K562 (cell line): ENCODE measurements around the gene ARHGEF4.

Source experiments
- JUN ChIP-seq, 2 experiments: sonication (generic) in 1 of 2; formaldehyde crosslinking in 1 of 2; IDR thresholded peaks; 2 replicates each; pipeline versions ENCODE4 v1.6.1 to v1.8.0; 2012 to 2022; ENCODE audit warnings: borderline replicate concordance in 2 of 2, mild to moderate bottlenecking in 2 of 2, improper control_type of control experiment in 1 of 2, low read depth in 1 of 2, low read length in 1 of 2, missing genetic modification reagents in 1 of 2
- MAFF ChIP-seq: IDR thresholded peaks from 2 replicates; pipeline ENCODE4 v1.6.1; 2012; ENCODE audit warnings: low read length, improper control_type of control experiment
- MECOM ChIP-seq: fragments of 250-450 bp; sonication (Bioruptor Pico); IDR thresholded peaks from 2 replicates; pipeline ENCODE4 v1.8.0; 2022; ENCODE audit warnings: inconsistent platforms
- SIN3A ChIP-seq, 2 experiments: fragments of 150-350 bp in 1 of 2; IDR thresholded peaks; 2 replicates each; pipeline ENCODE4 v1.6.1; 2011 to 2016; ENCODE audit warnings: borderline replicate concordance in 2 of 2, low read depth in 2 of 2, low read length in 2 of 2, mild to moderate bottlenecking in 2 of 2, moderate library complexity in 2 of 2; ENCODE audit not compliant: control insufficient read depth in 1 of 2
- SMC3 ChIP-seq: conservative IDR thresholded peaks from 2 replicates; pipeline ENCODE4 v1.6.1; 2011; ENCODE audit warnings: low read depth, low read length, improper control_type of control experiment; ENCODE audit not compliant: insufficient read depth
- SOX6 ChIP-seq: fragments of 450-650 bp; IDR thresholded peaks from 2 replicates; pipeline ENCODE4 v1.6.1; 2014; ENCODE audit warnings: mild to moderate bottlenecking
- ZFX ChIP-seq: sonication (generic); formaldehyde crosslinking; IDR thresholded peaks from 2 replicates; pipeline ENCODE4 v1.8.0; 2022; ENCODE audit warnings: mild to moderate bottlenecking, missing genetic modification reagents, moderate library complexity

DNA sequence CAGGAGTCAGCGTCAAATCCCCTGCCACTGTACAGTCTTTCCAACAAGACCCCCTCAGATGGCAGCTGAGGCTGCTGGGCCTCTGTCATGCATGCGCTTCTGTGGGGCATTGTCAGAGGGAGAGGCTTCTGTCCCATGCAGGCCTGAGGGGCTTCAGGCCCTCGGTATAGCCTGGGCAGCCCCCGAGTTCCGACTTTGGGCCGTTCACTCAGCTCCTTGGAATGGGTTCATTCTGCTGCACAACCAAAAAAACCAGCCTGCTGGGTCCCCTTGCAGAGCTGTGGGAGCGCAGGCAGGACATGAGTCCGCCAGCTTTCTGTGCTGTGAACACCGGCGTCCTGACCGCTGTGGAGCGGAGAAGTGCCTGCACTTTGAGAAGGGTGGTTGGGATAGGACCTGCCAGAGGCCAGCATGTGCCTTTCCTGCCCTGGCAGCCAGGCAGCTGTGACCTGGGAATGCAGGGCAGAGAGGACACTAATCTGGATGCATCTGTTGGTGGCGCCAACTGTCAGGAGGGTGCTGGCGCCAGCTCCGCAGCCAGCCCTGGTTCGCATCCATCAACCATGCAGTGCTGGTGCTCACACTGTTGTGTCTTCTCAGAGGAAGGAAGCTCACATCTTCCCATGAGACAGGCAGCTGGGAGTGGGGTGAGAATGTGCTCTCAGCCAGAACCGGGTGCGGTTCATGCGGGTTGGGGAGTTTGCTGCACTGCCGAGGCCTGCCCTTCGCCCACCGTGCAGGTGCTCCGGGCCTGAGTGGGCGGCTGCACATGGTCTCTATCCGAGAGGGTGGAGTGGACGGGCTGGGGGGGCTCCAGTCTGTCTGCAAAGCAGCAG lies 14.3 kb downstream of the ARHGEF4 start:
- TF ChIP-seq ZFX (CRISPR knock-in tag), result no peak
- no peak for TF ChIP-seq SOX6
- no peak for TF ChIP-seq MAFF
- TF ChIP-seq MECOM (CRISPR knock-in tag), result no peak
- TF ChIP-seq JUN (IDR thresholded peaks at IDR 0.05; ENCODE audit: borderline replicate concordance, low read depth, low read length), result no peak
- TF ChIP-seq JUN (CRISPR knock-in tag; IDR thresholded peaks at IDR 0.05; ENCODE audit: borderline replicate concordance), result no peak
- no peak for TF ChIP-seq SIN3A (IDR thresholded peaks at IDR 0.05; ENCODE audit: borderline replicate concordance in 2 of 2, control insufficient read depth in 1 of 2, low read depth in 2 of 2, low read length in 2 of 2)
- no peak for TF ChIP-seq SMC3
